DND-41 (cell line): ENCODE measurements around the gene PGAP2.

Experiments used
- ATAC-seq: fragments of 200-7000 bp; cut with Tn5 transposase; 3 replicates; pipeline ENCODE4 v1.9.1; 2021; ENCODE audit warnings: low read depth; ENCODE audit not compliant: insufficient read depth
- DNase-seq: peaks from one replicate; pipeline ENCODE4 v3.0.0-alpha.2; 2020
- H2AFZ ChIP-seq: 2 replicates; pipeline ENCODE4 v1.6.0; 2012; ENCODE audit warnings: low read depth, low read length
- H3K27ac ChIP-seq: 2 replicates; pipeline ENCODE4 v1.5.1; 2012; ENCODE audit warnings: low read length, inconsistent platforms
- H3K27me3 ChIP-seq: fragments of 200-600 bp; sonication (generic); 2 replicates; pipeline ENCODE4 v1.6.0; 2012; ENCODE audit warnings: low read length, mild to moderate bottlenecking, inconsistent platforms; ENCODE audit not compliant: insufficient read depth, poor library complexity
- H3K36me3 ChIP-seq: 2 replicates; pipeline ENCODE4 v1.5.1; 2012; ENCODE audit warnings: low read length, inconsistent platforms; ENCODE audit not compliant: insufficient read depth
- H3K4me1 ChIP-seq: 2 replicates; pipeline ENCODE4 v1.5.1; 2012; ENCODE audit warnings: mild to moderate bottlenecking, low read length; ENCODE audit not compliant: insufficient read depth
- H3K4me2 ChIP-seq: 2 replicates; pipeline ENCODE4 v1.6.0; 2012; ENCODE audit warnings: mild to moderate bottlenecking, moderate library complexity, low read length, inconsistent platforms; ENCODE audit not compliant: insufficient read depth
- H3K4me3 ChIP-seq, 2 experiments: fragments of 200-600 bp in 1 of 2; shearing (Covaris generic) in 1 of 2; 2 replicates each; pipeline ENCODE4 v1.5.1; 2012 to 2016; ENCODE audit warnings: inconsistent platforms in 2 of 2, low read length in 2 of 2, mild to moderate bottlenecking in 2 of 2, low read depth in 1 of 2, moderate library complexity in 1 of 2
- H3K79me2 ChIP-seq: 2 replicates; pipeline ENCODE4 v1.6.0; 2012; ENCODE audit warnings: low read length, inconsistent platforms; ENCODE audit not compliant: insufficient read depth
- H3K9ac ChIP-seq: 2 replicates; pipeline ENCODE4 v1.6.0; 2012; ENCODE audit warnings: low read depth, mild to moderate bottlenecking, inconsistent platforms, low read length, moderate library complexity
- H3K9me3 ChIP-seq: 2 replicates; pipeline ENCODE4 v1.5.1; 2012; ENCODE audit warnings: low read length, moderate library complexity, mild to moderate bottlenecking, inconsistent platforms; ENCODE audit not compliant: insufficient read depth, severe bottlenecking
- H4K20me1 ChIP-seq: 2 replicates; pipeline ENCODE4 v1.6.0; 2012; ENCODE audit warnings: low read length; ENCODE audit not compliant: insufficient read depth
- EZH2 ChIP-seq: IDR thresholded peaks from 3 replicates; pipeline ENCODE4 v1.6.1; 2012; ENCODE audit warnings: borderline replicate concordance, low read depth, mild to moderate bottlenecking, moderate library complexity, low read length, inconsistent platforms; ENCODE audit not compliant: severe bottlenecking
- TF ChIP-seq, protein P1 (sequence below): IDR thresholded peaks from 2 replicates; pipeline ENCODE4 v1.5.1; 2012; ENCODE audit warnings: borderline replicate concordance, low read length, moderate library complexity, mild to moderate bottlenecking; ENCODE audit not compliant: poor library complexity, severe bottlenecking; ENCODE audit errors: extremely low read depth

Gene PGAP2

DNA sequence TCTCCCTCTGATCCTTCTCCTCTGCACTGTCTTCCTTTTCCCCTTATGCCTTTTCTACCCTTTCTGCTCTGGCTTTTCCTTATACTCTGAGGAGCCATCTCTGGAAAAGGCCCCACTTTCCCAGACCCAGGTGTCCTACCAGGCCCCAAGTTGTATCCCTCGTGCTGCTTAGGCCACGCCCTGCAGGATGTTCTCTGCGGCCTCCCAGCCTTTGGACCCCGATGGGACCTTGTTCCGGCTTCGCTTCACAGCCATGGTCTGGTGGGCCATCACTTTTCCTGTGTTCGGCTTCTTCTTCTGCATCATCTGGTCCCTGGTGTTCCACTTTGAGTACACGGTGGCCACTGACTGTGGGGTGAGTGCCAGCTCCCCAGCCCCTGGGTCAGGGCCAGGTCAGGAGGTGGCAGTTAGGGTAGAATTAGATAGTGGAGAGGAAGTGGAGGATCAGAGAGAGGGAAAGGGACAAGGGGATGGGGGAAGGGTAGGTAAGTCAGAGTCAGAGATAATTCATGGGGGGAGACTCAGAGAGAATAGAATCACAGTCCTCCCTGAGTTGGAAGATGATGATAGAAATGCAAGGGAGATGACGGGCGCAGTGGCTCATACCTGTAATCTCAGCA lies 8.9 kb downstream of the PGAP2 start:
- TF ChIP-seq, protein P1, sequence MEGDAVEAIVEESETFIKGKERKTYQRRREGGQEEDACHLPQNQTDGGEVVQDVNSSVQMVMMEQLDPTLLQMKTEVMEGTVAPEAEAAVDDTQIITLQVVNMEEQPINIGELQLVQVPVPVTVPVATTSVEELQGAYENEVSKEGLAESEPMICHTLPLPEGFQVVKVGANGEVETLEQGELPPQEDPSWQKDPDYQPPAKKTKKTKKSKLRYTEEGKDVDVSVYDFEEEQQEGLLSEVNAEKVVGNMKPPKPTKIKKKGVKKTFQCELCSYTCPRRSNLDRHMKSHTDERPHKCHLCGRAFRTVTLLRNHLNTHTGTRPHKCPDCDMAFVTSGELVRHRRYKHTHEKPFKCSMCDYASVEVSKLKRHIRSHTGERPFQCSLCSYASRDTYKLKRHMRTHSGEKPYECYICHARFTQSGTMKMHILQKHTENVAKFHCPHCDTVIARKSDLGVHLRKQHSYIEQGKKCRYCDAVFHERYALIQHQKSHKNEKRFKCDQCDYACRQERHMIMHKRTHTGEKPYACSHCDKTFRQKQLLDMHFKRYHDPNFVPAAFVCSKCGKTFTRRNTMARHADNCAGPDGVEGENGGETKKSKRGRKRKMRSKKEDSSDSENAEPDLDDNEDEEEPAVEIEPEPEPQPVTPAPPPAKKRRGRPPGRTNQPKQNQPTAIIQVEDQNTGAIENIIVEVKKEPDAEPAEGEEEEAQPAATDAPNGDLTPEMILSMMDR = no peak
- TF ChIP-seq EZH2 = no peak
- Histone ChIP-seq H3K9ac (no peak overlapping the region), H3K27ac (peak overlapping the region; percentile 26; the same call in 1 of the 2 replicates), H3K36me3 (peaks cover 19% of the 10 kb centered on the region), H3K9me3 (no peaks in the 10 kb centered on the region), H3K79me2 (no peaks in the 10 kb centered on the region), H4K20me1 (no peaks in the 10 kb centered on the region), H3K4me2 (no peak overlapping the region), H2AFZ (no peak overlapping the region), H3K27me3 (no peaks in the 10 kb centered on the region), H3K4me1 (no peaks in the 10 kb centered on the region), H3K4me3 (no peak overlapping the region)
- ATAC-seq = no peak
- no peak for DNase-seq

DNA sequence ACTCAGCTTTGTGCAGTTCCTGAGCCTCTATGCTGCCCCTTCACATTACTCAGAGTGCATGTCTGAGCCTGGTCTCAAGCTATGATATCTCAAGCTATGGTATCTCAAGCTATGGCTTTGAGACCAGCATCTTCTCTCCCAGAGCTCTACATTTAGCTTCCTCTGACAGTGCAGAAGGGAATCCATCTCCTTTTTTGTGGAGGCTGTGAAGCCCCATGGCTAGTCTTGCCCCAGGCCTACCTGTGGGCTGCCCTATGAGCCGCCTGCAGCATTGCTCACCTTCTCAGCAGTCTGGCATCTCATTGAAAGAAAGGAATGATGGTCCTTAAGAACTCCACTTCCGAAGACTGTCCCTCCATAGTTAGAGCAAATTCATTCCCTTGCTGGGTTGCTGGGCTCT lies 12.6 kb downstream of the PGAP2 start:
- no peak for TF ChIP-seq EZH2
- TF ChIP-seq, protein P1 = no peak
- Histone ChIP-seq H3K27ac (no peak overlapping the region), H3K9ac (no peak overlapping the region), H3K4me1 (no peaks in the 10 kb centered on the region), H2AFZ (no peak overlapping the region), H3K4me3 (no peak overlapping the region), H3K9me3 (no peaks in the 10 kb centered on the region), H3K27me3 (no peaks in the 10 kb centered on the region), H3K36me3 (peaks cover 39% of the 10 kb centered on the region), H3K4me2 (no peak overlapping the region), H3K79me2 (no peaks in the 10 kb centered on the region), H4K20me1 (peaks cover 3% of the 10 kb centered on the region)
- DNase-seq (no peak), ATAC-seq (no peak)

DNA sequence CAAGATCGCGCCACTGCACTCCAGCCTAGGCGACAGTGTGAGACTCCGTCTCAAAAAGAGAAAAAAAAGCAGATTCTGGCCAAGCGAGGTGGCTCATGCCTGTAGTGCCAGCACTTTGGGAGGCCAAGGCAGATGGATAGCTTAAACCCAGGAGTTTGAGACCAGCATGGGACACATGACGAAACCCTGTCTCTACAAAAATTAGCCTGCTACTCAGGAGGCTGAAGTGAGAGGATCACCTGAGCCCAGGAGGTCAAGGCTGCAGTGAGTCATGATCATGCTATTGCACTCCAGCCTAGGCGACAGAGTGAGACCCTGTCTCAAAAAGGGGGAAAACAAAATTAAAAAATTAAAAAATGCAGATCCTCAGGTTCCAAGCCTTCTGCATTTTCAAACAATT lies 14.0 kb downstream of the PGAP2 start:
- TF ChIP-seq EZH2 = no peak
- TF ChIP-seq, protein P1 = no peak
- Histone ChIP-seq H3K79me2 (no peaks in the 10 kb centered on the region; the same call in 1 of the 2 replicates), H3K4me1 (no peaks in the 10 kb centered on the region), H2AFZ (no peak overlapping the region), H3K9me3 (no peaks in the 10 kb centered on the region), H3K9ac (no peak overlapping the region), H3K4me2 (no peak overlapping the region), H4K20me1 (peaks cover 10% of the 10 kb centered on the region), H3K36me3 (peaks cover 49% of the 10 kb centered on the region), H3K4me3 (no peak overlapping the region), H3K27ac (no peak overlapping the region), H3K27me3 (no peaks in the 10 kb centered on the region)
- ATAC-seq (no peak), DNase-seq (no peak)

DNA sequence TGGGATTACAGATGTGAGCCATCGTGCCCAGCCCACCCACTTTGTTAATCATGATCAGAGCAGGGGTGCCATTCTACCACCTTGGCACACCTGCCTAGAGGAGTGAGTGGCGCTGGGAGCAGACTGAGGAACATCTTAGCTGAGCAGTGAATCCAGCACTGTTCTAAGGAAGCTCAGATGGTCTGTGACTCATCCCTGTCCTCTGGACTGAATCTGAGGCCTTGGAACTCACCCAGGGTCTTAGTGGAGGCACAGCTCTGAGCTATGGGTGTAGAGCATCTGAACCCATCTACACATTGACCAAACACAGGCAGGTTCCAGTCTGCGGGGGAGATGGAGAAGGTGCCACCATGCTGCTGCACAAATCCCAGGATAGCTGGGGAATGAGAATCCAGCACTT lies 14.9 kb downstream of the PGAP2 start:
- Histone ChIP-seq H3K27me3 (no peaks in the 10 kb centered on the region), H3K9ac (no peak overlapping the region), H3K4me2 (no peak overlapping the region), H3K27ac (no peak overlapping the region), H3K4me3 (no peak overlapping the region), H3K9me3 (no peaks in the 10 kb centered on the region), H3K79me2 (peaks cover 4% of the 10 kb centered on the region; the same call in 1 of the 2 replicates), H3K4me1 (no peaks in the 10 kb centered on the region), H4K20me1 (peaks cover 20% of the 10 kb centered on the region), H2AFZ (no peak overlapping the region), H3K36me3 (peaks cover 55% of the 10 kb centered on the region)
- DNase-seq = no peak
- ATAC-seq = no peak
- TF ChIP-seq, protein P1 = no peak
- no peak for TF ChIP-seq EZH2
